Fibroblast of skin of abdomen (primary cell): ENCODE results near the gene HIBCH.
A peak's percentile ranks its signal among the peaks of the same experiment; 100 is the strongest.
"Not testable (repeated sequence)": the region's sequence is repeated elsewhere in the genome, so short reads cannot be mapped to it uniquely, and the experiment has no call there.

Experiments
- DNase-seq: peaks from one replicate; pipeline ENCODE4 v3.0.0-alpha.2; 2013

Gene HIBCH

DNA sequence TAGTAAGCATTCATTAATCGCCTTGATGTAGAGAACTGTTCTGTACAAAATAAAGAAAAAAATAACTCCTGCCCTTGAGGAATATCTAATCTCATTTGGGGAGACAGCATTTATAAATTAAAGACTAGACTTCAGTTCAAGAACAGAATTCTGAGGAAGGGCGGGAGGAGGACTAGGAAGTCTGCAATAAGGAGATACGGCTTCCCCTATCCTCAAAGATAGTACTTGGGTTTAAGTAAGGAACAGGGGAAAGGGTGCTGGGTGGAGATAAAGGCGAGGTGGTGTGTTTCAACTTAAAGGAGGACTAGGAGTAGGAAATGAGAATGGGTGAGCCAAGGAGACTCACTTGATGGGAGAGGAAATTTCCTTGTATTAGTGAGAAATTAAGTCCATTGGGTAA is 135.2 kb downstream of the HIBCH start:
- no peak for DNase-seq

DNA sequence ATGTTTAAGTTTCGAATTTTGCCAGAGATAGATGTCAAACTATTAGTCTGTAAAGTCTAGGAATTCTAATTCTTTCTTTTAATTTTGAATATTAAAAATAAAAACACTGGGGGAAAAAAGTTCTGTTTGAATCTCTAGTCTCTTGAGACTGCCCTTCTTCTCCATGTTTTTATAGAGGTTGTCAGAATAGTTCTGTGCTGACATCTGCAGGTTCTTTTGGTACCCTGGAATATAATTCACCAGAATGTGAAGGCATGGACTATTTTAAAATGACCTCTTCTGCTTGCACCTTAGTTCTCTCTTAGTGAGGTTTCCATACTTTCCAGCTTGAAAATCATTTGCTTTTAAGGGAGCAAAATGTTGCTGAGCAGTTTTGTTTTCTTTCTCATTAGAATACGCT is 136.1 kb downstream of the HIBCH start:
- DNase-seq = no peak

DNA sequence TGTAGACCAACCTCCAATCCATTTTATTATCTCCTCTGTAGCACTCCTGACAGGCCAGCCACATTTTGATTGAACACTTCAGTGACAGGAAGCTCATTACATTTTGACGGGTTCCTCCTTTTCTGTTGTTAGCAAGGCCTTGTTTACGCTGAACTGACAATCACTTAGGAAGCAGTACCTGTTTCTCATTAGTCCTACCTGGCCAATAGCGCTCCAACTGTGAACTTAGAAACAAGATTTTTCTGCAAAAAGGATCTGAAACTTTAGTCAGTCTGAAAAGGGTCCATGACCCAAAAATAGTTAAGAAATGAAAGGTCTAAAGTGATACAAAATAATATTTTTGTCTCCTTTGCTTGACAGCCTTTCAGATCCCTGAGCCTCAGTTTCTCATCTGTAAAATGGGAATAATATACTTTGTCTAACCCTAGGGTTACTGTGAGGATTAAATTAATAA is 137.5 kb downstream of the HIBCH start:
- DNase-seq = no peak

DNA sequence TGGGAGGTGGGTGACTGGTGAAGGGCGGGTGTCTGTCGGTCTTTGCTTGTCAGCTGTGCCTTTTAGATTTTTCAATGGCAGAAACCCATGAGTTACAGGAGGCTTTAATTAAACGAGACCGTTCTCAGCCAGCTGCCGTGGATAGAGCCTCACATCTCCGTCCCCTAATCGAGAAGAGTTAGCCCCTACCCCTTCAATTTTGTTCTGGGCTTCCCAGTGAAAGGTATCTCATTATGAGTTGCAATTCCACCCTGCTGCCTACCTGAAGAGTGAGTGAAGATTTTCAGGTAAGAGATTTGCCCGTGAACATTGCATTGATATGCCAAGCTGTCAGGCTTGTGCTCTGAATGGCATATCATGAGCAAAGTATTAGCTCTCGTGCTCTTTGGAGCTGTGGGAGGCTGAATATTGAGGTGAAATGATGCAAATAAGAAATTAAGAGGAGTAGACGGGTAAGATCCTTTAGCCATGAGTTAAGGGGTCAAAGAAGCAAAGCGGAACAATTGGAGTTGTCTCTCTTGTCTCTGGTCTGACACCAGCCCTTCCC is 138.4 kb downstream of the HIBCH start:
- no peak for DNase-seq

DNA sequence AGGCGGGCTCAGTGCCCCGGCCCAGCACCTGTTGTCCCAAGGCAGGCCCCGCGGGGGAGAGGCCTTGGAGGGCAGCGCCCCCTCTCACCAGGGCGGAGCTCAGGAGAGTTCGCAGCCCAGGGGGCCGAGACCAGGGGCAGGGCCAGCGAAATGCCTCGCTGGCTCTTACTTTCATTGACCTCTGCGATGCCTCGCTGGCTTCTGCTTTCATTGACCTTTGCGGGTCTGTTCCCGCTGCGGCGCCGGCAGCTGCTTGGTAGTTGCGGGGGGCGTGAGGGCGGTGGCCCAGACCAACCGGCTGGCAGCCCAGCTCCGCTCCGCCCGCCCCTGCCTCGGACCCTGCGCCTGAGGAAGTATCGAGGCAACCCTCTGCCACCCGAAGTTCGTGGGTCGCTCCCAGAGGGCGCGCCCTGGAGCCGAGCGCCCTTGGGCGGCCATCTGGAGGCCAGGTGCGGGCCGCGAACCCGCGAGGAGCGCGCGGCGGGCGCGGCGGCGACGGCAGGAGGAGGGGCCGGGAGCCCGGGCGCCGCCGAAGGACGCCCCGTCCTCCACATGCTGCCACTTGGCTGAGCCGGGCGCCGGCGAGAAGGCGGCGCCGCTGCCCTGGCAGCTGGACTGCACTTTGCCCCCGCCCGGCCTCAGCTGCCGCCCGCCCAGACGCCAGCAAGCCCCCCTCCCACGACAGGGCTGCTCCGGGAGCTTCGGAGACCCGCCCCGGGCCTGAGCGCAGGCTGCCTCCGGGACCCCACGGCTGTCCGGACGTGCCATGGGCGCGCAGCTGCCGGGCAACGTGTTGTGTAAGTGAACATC is 139.1 kb downstream of the HIBCH start:
- peak; percentile 19 for DNase-seq

DNA sequence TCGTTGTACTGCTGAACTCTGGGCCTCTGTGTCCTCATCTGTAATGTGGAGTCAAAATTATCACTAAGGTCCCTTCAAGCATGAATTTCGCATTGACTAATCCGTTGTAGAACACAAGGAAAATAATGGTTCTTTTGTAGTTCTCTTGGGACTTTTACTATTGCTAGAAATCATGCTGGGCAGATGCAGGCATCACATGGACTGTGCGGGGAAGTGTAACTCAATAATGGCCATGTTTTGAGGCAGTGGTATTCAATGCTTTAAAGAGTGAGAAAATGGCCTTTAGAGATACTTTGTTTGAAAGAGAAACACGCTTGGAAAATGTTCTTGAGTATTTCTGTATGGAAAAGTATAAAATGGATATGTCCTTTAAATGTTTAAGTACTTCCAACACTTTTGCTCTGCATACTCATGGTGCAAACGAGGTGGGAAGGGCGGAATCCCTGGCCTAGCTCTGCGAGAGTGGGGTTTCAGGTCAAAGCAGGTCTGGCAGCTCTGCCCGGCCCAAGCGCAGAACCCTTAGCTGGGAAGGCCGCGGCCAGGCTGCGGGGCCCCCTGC is 139.8 kb downstream of the HIBCH start:
- DNase-seq = no peak

DNA sequence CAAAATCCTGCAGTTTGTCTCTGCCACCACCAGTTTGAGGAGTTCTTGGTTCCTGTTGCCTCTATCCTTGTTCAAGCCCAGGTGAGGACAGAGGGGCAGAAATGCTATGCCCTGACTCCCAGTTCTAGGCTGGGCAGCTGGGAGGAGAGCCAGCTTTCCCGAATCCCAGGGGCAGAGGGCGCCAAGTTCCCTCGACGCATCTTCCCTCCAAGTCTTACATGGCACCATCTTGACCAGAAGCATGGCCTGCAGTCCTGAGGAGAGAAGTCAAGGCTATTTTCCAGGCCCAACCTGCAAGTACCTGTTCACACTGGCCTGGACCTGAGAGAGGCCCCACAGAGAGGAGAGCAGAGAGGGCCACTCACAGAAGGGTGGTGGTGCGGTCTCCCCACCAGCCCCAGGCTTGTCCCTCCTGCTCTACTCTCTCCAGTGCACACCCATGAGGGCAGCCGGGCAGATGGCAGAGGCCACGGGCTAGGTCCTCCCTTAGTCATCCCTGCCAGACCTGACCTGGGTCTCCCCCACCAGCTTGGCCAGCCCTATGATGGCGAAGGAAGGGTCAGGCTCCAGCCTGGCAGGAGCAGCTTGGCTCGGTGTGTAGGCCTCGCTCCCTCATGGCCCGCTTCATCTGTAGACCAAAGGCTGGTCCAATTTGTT is 141.4 kb downstream of the HIBCH start:
- DNase-seq = no peak

DNA sequence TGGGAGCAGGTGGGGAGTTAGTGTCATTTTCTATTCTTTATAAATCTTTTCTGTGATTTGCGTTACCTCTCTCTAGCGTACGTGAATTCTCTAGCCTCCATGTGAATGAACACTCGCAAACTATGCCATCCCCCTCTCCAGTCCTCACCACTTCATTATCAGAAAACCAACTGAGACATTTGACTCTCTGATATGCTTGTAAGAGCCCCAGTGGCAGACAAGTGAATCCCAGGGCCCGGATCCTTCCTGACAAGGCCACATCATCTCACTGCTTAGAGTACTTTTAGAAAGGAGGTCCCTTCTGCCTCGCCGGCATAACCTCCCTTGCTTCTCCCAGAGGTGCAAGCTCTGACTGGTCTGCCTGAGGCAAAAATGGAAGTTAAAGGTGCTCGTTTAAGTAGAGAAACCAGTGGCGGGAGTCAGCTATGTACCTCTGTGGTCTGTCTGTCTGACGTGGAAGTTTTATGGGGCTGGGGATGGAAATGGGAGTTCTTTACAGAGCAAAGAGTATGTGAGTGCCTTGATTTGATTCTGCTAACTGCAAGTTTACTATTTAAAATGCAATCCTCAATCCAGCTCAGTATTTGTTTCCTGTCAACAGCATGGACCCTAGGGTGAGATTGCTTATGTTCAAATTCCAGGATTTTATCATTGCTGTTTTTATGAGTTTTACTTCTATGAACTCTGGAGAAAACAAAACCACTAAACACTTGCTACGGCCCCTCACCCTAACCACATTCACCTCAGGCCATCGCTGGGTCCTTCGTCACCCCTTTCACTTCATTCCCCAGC is 142.2 kb downstream of the HIBCH start:
- DNase-seq = no peak

DNA sequence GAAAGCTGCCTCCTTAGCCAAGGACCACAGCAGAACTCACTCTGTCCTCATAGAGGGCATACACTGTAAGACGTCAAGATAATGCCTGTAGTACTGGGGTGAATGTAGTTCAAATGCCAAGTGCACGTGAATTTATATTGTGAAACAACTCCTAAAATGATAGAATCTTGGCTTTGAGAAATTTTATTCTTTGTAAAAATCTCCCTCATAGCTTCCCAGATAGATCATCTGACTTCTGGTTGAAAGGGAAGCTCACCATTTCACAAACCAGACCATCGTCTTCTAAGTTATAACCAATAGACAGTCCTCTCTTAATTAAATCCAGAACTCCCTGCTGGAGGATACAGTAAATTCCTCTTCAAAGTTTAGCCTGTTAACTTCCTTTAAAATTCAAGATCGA is 146.2 kb downstream of the HIBCH start:
- DNase-seq = peak; percentile 33

DNA sequence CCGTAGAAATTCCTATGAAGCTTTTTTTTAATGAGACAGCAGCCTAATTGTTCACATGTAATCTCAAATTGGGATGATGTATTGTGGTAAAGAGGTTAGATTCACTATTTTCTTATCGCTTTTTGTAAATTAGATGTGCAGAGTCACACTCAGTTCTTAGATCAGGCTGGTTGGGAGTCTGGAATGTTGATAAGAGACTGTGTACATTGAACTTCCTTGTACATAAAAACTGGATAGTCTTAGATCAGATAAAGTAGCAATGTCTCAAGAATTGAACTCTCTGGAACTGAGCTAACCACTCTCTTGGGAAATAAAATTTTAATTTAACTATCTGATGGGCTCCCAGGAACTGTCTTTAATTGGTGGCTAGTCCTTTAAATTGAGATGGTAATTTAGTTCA is 149.0 kb downstream of the HIBCH start:
- no peak for DNase-seq

DNA sequence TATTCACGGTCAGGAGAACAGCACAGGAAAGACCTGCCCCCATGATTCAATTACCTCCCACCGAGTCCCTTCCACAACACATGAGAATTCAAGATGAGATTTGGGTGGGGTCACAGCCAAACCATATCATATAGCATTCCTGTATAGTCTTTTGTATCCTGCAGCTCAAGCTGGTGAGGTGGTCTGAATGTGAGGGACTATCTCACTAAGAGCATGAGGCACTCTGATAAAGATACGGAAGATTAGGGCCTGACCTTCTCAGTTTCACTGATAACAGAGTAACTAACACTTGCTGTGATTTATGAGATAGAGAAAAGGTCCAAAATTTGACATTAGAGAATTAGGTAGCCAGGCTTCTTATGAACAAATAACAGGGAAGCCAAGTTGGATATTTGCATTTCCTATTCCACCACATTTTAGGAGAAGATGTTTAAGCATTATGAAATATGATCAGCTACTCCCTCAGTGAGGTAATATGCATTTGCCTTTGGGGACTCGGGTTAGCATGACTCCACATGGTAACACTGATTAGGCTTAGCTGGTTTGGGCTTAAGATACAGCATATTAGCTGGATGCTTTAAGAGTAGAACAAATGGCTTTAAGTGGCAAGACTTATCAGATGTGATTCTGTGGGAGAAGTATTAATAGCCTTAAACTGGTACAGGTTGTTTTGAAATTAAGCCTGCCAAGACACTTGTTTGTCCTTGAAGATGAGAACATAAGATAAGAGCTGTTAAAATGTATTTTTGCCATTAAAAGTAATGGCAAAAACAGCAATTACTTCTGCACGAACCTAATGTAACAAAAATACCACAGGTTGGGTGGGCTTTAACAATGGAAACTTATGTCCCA is 150.2 kb downstream of the HIBCH start:
- DNase-seq = no peak

DNA sequence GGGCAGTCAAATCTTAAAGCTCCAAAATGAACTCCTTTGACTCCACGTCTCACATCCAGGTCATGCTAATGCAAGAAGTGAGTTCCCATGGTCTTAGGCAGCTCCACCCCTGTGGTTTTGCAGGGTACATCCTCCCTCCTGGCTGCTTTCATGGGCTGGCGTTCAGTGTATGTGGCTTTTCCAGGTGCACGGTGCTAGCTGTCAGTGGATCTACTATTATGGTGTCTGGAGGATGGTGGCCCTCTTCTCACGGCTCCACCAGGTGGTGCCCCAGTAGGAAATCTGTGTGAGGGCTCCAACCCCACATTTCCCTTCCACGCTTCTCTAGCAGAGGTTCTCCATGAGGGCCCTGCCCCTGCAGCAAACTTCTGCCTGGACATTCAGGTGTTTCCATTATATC is 151.9 kb downstream of the HIBCH start:
- no peak for DNase-seq

DNA sequence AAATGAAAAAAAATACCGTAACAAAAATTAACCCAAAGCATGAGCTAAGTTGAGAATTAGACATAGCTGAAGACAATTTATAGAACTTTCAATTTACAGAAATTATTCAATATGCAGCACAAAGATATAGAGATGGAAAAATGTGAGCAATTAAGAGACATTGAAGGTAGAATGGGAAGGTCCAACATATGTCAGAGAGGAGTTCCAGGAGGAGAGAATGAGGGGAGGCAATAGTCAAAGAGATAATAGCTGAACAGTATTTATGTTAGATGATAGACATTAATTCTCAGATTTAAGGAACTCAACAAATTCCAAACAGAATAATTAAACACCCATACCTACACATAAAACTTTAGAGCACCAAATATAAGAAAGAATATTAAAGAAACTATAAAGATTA is 154.1 kb downstream of the HIBCH start:
- no peak for DNase-seq

DNA sequence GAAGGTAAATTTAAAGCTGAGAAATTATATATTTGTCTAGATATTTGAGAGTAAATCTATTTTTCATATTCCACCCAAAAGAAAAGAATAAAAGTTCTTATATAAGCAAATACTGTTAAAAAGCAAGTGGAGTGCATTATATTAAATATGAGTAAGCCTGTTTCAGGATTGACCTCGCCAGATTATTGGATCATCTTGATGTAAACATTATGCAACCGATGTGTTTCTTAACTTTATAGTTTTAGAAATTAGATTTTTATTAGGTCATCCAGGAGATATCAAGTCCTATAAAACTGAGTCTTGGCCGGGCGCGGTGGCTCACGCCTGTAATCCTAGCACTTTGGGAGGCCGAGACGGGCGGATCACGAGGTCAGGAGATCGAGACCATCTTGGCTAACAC is 156.8 kb downstream of the HIBCH start:
- DNase-seq = no peak

DNA sequence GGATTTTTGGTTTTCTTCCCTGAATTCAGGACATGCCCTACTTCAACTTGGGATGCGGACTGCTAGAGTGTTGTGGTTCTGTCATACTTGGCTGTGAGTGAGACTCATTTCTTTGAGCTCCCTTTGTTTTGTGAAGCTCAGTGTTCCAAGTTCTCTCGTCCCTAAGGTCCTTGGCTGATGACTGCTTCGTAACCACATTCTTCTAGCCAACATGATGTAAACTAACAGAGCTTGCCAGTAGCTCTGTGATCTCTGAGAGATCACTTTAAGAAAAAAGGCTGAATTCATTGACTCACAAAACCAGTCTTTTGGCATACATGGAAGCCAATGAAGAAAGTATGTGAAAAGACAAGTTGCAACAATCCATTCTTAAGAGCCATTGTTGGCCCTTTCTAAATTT is 160.2 kb downstream of the HIBCH start:
- peak; percentile 39 for DNase-seq

DNA sequence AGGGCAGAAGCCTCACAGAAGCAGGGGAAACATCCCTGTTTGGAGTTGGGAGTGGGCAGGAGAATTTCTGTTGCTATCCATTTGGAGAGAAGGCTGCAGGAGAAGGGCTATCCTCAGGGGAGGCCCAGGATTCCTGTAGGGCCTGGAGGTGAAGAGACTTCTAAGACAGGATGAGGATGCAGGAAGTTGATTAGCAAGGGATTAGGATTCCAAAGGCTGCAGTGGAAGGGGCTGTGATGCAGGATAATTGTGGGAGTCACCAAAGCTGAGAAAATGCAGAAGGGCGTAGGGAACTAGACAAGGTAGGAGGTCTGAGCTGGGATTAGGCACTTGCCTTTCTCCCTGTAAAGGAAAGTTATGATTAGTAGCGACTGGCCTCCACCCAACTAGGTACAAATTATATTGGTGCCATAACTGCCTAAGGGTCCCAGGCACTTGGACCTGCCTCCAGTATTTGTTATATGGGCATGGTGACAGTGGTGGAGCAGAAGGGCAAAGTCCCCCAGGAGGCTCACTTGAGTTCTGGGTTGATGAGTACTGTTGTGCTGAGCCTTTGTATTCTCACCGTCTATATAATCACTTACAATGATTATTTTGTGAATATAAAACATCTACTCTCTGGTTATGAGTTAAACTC is 160.7 kb downstream of the HIBCH start:
- no peak for DNase-seq

DNA sequence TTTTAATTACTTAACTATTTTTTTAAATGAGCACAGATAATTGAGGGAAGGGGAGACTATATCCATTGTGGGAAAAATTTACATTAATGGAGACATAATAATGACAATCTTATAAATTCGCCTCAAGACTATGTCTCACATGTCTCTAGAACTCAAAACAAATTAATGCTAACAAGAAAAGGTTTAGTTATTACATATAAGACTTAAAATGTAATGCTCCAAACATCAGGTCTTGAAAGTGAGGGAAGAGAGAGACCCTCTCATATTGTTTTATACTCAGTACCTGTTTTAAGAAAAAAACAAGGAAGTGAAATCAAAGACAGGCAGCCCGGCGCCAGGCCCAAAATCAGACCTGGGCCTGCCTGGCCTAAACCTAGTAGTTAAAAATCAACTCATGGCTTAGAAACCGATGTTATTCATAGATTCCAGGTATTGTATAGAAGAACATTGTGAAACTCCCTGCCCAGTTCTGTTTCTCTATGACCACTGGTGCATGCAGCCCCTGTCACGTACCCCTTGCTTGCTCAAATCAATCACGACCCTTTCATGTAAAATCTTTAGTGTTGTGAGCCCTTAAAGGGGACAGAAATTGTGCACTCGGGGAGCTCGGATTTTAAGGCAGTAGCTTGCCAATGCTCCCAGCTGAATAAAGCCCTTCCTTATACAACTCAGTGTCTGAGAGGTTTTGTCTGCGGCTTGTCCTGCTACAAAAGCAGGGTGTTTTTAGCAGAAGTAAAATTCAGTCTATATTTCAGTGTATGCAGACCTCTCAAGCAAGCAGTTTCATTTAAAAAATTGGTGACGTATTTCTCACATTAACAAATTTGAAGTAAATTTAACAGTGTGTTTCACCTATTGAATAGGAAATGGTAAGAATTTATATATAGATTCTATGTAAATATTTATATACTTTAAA is 161.8 kb downstream of the HIBCH start:
- DNase-seq = not testable (repeated sequence)

DNA sequence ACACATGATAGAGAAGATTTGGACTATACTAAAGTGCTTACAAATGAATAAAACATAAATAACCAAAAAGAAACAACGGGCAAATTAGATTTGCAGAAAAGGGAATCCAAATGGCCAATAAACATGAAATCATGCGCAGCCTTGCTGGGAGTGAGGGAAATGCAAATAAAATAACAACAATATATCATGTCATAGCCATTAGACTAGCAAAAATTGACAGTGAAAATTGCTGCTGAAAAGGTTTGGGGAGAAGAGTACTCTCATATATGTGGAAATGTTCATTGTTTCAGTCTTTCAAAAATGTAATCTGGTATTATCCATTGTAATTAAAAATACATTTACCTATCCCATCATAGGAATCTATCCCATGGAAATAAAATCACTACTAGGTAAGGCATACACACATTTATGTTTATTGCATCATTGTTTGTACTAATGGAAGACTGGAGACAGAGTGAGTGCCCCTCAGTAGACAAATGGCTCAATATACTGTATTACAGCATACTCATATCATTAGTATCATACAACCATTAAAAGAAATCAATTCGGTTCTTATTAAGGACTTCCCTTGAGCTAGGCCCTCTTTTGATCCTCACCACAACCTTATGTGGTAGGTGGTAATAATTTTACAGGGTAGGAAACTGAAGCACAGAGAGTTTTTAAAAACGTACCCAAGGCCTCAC is 163.0 kb downstream of the HIBCH start:
- DNase-seq = no peak
